ENCODE measurements around the gene RPS6KA4.

The RPS6KA4 gene

GRCh38 chr11:64369440-64370421 lies 10.8 kb downstream of the RPS6KA4 start:
- DNase-seq = no peak

- no peak for DNase-seq
These were observed 12.2 kb downstream of the RPS6KA4 start for GRCh38 chr11:64371201-64371600.

GRCh38 chr11:64372021-64372420 lies 13.1 kb downstream of the RPS6KA4 start:
- DNase-seq = no peak

- peak; percentile 100 for DNase-seq
These were observed 14.0 kb downstream of the RPS6KA4 start for GRCh38 chr11:64372802-64373597.

GRCh38 chr11:64373598-64373974 lies 14.6 kb downstream of the RPS6KA4 start:
- no peak for DNase-seq

- no peak for DNase-seq
These were observed 17.1 kb downstream of the RPS6KA4 start for GRCh38 chr11:64376071-64376470.

- DNase-seq = peak; percentile 43
These were observed 19.4 kb downstream of the RPS6KA4 start for GRCh38 chr11:64378335-64378880.

- DNase-seq = no peak
These were observed 20.2 kb downstream of the RPS6KA4 start for GRCh38 chr11:64379160-64379559.

GRCh38 chr11:64379817-64380709 lies 21.1 kb downstream of the RPS6KA4 start:
- no peak for DNase-seq

- no peak for DNase-seq
These were observed 22.4 kb downstream of the RPS6KA4 start for GRCh38 chr11:64381350-64381749.

- DNase-seq = no peak
These were observed 23.1 kb downstream of the RPS6KA4 start for GRCh38 chr11:64382047-64382446.

- DNase-seq = no peak
These were observed 23.6 kb downstream of the RPS6KA4 start for GRCh38 chr11:64382586-64382985.

GRCh38 chr11:64383580-64383979 lies 24.6 kb downstream of the RPS6KA4 start:
- no peak for DNase-seq

GRCh38 chr11:64384028-64384737 lies 25.2 kb downstream of the RPS6KA4 start:
- no peak for DNase-seq

- DNase-seq = peak; percentile 27
These were observed 26.3 kb downstream of the RPS6KA4 start for GRCh38 chr11:64384981-64385944.

GRCh38 chr11:64385945-64386704 lies 27.2 kb downstream of the RPS6KA4 start:
- DNase-seq = no peak

GRCh38 chr11:64387916-64388315 lies 29.0 kb downstream of the RPS6KA4 start:
- DNase-seq = no peak

- no peak for DNase-seq
These were observed 29.9 kb downstream of the RPS6KA4 start for GRCh38 chr11:64388894-64389293.

- no peak for DNase-seq
These were observed 30.9 kb downstream of the RPS6KA4 start for GRCh38 chr11:64389851-64390250.

GRCh38 chr11:64390558-64390957 lies 31.6 kb downstream of the RPS6KA4 start:
- DNase-seq = no peak

Data from NCI-H1092 (cell line).